Amniotic stem cell (primary cell): ENCODE measurements around the gene PCDHGB5.
"Not testable (repeated sequence)": the region's sequence is repeated elsewhere in the genome, so short reads cannot be mapped to it uniquely, and the experiment has no call there.

Experiments
- DNase-seq: peaks from one replicate; lab custom pipeline; 2025; lab: John Stamatoyannopoulos, UW

Gene PCDHGB5

GRCh38 chr5:141412854-141413539, 15.2 kb downstream of the PCDHGB5 start, which contains the start of gene PCDHGA10:
TSS of gene PCDHGA10 (plus strand) at chr5:141412987. CDS start at chr5:141413176, 189 bp downstream.
- peak; percentile 93 for DNase-seq

DNA sequence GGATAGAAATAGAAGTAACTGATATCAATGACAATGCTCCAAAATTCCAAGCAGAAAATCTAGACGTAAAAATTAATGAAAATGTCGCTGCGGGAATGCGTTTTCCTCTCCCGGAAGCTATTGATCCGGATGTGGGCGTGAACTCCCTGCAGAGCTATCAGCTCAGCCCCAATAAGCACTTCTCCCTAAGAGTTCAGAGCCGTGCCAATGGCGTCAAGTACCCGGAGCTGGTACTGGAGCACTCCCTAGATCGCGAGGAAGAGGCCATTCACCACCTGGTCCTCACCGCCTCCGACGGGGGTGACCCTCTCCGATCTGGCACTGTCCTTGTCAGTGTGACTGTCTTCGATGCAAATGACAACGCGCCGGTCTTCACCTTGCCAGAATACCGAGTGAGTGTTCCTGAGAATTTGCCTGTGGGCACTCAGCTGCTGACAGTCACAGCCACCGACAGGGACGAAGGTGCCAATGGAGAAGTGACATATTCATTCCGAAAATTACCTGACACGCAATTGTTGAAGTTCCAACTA, 15.9 kb downstream of the PCDHGB5 start:
- no peak for DNase-seq

DNA sequence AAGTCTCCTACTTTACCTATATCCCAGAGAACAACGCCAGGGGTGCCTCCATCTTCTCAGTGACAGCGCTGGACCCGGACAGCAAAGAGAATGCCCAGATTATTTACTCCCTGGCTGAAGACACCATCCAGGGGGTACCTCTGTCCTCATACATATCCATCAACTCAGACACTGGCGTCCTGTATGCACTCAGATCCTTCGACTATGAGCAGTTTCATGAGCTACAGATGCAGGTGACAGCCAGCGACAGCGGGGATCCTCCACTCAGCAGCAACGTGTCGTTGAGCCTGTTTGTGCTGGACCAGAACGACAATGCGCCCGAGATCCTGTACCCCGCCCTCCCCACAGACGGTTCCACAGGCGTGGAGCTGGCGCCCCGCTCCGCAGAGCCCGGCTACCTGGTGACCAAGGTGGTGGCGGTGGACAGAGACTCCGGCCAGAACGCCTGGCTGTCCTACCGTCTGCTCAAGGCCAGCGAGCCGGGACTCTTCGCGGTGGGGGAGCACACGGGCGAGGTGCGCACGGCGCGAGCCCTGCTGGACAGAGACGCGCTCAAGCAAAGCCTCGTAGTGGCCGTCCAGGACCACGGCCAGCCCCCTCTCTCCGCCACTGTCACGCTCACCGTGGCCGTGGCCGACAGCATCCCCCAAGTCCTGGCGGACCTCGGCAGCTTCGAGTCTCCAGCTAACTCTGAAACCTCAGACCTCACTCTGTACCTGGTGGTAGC, 17.0 kb downstream of the PCDHGB5 start:
- not testable (repeated sequence) for DNase-seq

GRCh38 chr5:141415275-141415618, 17.5 kb downstream of the PCDHGB5 start:
- not testable (repeated sequence) for DNase-seq

- DNase-seq: peak; percentile 19
These were observed 19.9 kb downstream of the PCDHGB5 start, which contains the start of gene PCDHGB7 for GRCh38 chr5:141417494-141418172. TSS of gene PCDHGB7 (plus strand) at chr5:141417677. CDS start at chr5:141417860, 183 bp downstream.

- no peak for DNase-seq
These were observed 21.5 kb downstream of the PCDHGB5 start for GRCh38 chr5:141419074-141419880.

- no peak for DNase-seq
These were observed 23.2 kb downstream of the PCDHGB5 start, which contains the start of gene PCDHGA11 for GRCh38 chr5:141420855-141421488. TSS of gene PCDHGA11 (plus strand) at chr5:141421051. CDS start at chr5:141421228, 177 bp downstream.

DNA sequence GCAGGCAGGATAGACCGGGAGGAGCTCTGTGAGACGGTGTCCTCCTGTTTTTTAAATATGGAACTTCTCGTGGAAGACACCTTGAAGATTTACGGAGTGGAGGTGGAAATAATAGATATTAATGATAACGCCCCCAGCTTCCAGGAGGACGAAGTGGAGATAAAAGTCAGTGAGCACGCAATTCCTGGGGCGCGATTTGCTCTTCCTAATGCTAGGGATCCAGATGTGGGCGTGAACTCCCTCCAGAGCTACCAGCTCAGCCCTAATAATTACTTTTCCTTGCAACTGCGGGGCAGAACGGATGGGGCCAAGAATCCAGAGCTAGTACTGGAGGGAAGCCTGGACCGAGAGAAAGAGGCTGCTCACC, 23.7 kb downstream of the PCDHGB5 start:
- no peak for DNase-seq

GRCh38 chr5:141422742-141423291, 25.1 kb downstream of the PCDHGB5 start:
- DNase-seq: no peak

DNA sequence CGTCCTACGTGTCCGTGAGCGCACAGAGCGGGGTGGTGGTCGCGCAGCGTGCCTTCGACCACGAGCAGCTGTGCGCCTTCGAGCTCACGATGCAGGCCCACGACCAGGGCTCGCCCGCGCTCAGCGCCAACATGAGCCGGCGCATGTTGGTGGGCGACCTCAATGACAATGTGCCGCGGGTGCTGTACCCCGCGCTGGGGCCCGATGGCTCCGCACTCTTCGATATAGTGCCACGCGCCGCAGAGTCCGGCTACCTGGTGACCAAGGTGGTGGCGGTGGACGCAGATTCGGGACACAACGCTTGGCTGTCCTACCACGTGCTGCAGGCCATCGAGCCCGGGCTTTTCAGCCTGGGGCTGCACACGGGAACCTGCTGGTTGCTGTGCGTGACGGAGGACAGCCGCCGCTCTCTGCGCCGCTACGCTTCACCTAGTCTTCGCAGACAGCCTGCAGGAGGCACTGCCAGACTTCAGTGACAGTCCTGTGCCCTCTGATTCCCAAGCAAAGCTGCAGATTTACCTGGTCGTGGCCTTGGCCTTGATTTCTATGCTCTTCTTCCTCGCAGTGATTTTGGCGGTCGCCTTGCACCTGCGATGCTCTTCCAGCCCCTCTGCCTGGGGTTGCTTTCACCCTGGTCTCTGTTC, 30.2 kb downstream of the PCDHGB5 start:
- DNase-seq: no peak

GRCh38 chr5:141430332-141431113, 32.8 kb downstream of the PCDHGB5 start, which contains the start of gene PCDHGA12:
TSS of gene PCDHGA12 (plus strand) at chr5:141430507. CDS start at chr5:141430760, 253 bp downstream.
- no peak for DNase-seq

- no peak for DNase-seq
These were observed 33.5 kb downstream of the PCDHGB5 start for GRCh38 chr5:141431286-141431685.

GRCh38 chr5:141432308-141432707, 34.6 kb downstream of the PCDHGB5 start:
- DNase-seq: not testable (repeated sequence)

DNA sequence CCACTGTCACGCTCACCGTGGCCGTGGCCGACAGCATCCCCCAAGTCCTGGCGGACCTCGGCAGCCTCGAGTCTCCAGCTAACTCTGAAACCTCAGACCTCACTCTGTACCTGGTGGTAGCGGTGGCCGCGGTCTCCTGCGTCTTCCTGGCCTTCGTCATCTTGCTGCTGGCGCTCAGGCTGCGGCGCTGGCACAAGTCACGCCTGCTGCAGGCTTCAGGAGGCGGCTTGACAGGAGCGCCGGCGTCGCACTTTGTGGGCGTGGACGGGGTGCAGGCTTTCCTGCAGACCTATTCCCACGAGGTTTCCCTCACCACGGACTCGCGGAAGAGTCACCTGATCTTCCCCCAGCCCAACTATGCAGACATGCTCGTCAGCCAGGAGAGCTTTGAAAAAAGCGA, 35.0 kb downstream of the PCDHGB5 start:
- DNase-seq: not testable (repeated sequence)

DNA sequence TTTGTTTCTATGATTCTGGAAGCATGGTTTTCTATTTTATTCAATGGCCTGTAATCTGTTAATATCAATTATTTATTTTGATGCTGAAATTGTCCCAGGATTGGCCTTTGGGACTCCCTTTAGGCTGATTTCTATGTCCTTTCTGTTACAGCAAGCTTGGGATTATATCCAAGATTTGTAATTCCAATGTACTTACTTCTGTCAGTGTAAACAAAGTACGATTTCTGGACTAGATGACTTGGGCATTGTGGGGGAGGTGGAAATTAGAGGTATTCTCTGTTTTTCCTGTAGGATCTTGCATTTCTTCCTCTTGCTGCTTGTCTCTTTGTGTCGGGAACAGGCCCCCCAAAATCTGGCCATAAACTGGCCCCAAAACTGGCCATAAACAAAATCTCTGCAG, 36.3 kb downstream of the PCDHGB5 start:
- no peak for DNase-seq

DNA sequence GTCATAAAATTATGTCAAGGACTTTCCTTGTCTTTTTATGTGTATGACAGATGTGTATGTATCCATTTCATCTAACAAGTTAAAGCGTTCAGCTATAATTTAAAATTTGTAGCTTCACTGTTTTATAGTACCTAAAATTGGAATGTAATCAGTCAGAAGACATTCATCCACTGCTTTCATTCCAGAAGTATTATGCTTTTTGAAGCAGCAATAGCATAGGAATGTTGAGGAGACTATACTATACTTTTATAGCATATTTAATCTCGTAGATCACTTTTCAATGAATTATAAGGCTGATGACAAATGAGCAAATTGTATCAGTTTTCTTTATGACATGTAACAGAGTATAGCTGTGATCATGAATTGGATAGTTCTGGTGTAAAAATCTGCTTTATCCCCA, 39.5 kb downstream of the PCDHGB5 start:
- no peak for DNase-seq

DNA sequence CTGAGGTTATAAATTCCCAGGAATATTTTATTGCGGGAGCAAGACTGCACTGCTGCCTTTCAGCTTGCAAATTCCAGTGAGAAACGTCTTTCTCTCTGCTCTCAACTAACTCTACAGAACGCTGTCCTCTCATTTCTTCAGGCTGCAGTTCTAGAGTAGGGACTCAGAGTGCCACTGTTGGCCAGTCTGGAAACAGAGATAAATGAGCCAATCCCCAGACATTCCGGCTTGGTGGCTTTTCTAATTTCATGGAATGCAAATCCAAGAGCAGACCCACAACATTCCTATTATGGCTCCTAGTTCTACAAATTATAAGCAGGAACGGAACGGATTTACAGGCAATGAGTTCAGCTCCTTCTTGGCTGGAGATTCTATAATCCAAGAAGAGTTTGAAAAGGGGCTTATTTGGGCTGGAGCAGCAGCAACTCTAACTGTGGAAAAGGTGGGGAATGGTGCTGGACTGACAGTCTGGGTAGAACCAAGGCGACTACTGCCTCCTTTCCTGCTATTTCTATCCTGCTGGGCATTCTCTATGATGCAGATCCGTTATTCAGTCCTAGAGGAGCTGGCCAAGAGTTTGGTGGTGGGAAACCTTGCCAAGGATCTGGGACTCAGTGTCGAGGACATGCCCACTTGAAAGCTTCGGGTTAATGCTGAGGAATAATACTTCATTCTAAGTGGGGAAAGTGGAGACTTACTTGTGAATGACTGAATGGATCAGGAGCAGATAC, 41.8 kb downstream of the PCDHGB5 start:
- no peak for DNase-seq

- DNase-seq: no peak
These were observed 42.6 kb downstream of the PCDHGB5 start for GRCh38 chr5:141440341-141440740.
